Thyroid gland (tissue), 4 donors: ENCODE results near the gene CYBC1.

Source experiments
- CTCF ChIP-seq, 6 experiments: fragments of 200-600 bp in 3 of 6; fragments of 450-650 bp in 3 of 6; sonication (generic) in 3 of 6; IDR thresholded peaks; one replicate each; pipeline ENCODE4 v1.5.1; 2016 to 2019; ENCODE audit warnings: antibody characterized with exemption in 6 of 6, mild to moderate bottlenecking in 2 of 6, inconsistent platforms in 1 of 6, moderate library complexity in 1 of 6
- POLR2A ChIP-seq, 2 donors: fragments of 450-650 bp; IDR thresholded peaks; one replicate each; pipeline ENCODE4 v1.6.1; 2017; ENCODE audit warnings: antibody characterized with exemption in 2 of 2, mild to moderate bottlenecking in 2 of 2, moderate library complexity in 1 of 2

- TF ChIP-seq CTCF (IDR thresholded peaks at IDR 0.05) (no peak), POLR2A (IDR thresholded peaks at IDR 0.05) (no peak)
Measured at GRCh38 chr17:82403662-82404660, 46.6 kb downstream of the CYBC1 start.
